CD4-positive, alpha-beta T cell treated with Interleukin-12 subunit alpha and Interleukin-12 subunit beta, for 1 hour (primary cell): ENCODE data around the gene IRAK3.
"Not testable (repeated sequence)": the region's sequence is repeated elsewhere in the genome, so short reads cannot be mapped to it uniquely, and the experiment has no call there.

Experiments used
- DNase-seq: peaks from one replicate; pipeline ENCODE4 v3.0.0-alpha.2; 2020

IRAK3 gene

DNA sequence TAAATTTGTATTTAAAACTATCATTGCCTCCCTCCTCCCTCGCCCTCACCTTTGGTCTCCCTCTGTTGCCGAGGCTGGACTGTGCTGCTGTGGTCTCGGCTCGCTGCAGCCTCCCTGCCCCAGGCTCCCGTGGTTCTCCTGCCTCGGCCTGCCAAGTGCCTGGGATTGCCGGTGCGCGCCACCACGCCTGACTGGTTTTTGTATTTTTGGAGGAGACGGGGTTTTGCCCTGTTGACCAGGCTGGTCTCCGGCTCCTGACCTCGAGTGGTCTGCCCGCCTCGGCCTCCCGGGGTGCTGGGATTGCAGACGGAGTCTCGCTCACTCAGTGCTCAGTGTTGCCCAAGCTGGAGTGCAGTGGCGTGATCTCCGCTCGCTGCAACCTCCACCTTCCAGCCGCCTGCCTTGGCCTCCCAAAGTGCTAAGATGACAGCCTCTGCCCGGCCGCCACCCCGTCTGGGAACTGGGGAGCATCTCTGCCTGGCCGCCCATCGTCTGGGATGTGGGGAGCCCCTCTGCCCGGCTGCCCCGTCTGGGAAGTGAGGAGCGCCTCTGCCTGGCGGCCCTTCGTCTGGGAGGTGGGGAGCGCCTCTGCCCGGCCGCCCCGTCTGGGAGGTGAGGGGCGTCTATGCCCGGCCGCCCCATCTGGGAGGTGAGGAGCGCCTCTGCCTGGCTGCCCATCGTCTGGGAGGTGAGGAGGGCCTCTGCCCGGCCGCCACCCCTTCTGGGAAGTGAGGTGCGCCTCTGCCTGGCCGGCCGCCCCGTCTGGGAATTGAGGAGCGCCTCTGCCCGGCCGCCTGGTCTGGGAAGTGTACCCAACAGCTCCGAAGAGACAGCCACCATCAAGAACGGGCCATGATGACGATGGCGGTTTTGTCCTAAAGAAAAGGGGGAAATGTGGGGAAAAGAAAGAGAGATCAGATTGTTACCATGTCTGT, 14.4 kb upstream of the IRAK3 start:
- DNase-seq: not testable (repeated sequence)

DNA sequence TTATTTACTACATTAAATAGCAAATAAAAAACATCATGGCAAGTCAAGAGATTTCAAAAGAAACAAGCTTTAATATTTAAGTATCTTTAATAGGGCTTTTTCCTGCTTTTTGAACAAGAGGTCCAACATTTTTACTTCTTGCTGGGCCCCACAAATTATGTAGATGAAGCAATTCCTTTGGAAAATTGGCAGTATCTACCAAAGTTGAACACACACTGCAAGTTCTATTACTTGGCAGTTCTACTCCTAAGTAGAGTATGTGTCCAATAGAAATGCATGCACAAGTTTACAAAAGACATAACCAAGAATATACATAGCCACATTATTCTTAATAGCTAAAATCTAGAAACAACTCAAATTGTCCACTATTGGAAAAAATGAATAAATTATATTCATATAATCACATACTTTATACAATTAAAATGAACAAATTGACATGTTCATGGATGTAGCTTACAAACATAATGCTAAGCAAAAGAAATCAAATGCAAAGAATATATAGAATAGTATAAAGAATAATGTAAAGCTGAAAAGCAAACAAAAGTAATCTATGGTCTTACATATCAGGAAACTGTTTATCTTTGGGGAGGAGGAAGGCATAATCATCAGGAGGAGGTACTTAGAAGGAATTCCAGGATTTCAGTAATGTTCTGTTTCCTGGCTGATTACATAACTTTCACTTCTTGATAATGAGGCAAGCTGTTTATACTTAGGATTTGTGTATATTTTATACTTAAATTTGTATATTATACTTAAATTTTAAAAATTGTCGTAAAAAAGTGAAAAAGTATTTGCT, 12.7 kb upstream of the IRAK3 start:
- no peak for DNase-seq

DNA sequence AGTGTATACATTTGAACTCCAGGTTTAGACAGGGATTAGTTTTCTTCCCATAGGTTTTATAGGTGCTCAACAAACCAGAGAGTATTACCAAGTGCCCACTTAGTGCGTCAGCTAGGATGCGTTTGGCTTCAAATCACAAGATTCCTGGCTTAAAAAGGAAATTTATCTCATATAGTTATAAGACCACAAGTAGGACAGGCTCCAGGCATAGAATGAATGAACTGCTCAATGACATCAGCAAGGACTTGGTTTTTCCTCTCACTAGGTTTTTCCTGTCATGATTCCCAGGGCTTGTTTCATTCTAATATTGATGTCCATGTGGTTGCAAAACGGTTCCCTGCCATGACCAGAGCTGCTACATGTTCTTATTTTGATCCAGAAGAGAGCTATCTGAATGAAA, 6.1 kb upstream of the IRAK3 start:
- DNase-seq: no peak

DNA sequence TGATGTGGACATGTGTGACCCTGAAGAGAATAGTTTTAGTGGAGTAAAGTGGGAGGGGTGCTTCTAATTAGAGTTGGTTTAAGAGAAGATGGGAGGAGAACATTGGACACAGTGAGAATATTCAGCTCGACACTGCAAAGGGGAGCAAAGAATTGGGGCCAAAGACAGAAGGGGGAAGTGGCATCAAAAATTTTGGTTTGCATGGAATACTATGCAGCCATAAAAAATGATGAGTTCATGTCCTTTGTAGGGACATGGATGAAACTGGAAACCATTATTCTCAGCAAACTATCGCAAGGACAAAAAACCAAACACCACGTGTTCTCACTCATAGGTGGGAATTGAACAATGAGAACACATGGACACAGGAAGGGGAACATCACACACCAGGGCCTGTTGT, 4.2 kb upstream of the IRAK3 start:
- DNase-seq: not testable (repeated sequence)

DNA sequence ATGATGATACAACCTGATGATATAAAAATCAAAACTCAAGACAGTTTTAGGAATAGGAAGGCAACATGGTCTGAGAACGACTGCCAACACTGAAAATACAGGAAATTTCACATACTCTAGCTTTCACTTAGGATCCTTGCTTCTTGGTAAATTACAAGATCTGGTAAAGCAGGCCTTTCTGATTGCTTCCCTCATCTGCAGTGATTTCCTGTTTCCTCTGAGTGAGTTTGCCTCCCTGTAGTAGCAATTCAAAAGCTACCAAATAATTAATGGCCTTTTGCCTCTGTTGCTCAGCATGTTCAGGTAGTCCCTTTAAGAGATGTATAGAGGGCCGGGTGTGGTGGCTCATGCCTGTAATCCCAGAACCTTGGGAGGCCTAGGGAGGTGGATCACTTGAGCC, 2.0 kb upstream of the IRAK3 start:
- DNase-seq: no peak

DNA sequence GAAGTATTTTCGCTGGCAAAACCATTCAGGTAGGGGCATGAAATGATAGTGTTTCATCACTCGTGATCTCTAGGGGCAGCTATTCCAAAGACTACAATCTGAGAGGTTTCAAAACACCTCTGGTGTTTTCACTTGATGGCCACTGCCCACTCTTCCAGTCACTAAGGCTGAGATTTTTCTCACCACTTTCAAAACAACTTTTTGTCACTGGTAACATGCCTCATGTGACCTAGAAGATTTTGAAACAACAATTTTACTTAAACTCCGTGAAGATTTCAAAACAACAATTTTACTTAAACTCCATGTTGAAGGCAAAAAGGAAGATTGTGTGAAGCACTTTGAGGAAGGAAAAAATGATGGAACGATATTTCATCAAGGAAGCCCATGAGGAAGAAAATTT, 1.2 kb upstream of the IRAK3 start:
- no peak for DNase-seq

DNA sequence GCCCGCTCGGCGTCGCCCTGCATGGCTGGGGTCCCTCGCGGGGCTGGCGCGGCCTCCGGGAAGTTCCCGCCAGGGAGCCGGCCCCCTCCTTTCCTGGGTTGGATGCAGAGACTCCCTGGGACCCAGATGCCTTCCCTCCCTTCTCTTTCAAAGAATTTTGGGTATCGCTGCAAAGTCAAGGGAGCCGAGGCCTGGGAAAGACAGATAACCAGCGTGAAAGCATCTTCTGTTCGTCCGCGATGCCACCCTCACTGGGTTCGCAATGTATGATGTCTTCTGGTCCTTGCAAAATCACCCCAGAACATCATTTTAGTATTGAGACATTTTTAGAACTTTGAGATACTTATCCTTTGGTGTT, 451 bp downstream of the IRAK3 start:
- no peak for DNase-seq

DNA sequence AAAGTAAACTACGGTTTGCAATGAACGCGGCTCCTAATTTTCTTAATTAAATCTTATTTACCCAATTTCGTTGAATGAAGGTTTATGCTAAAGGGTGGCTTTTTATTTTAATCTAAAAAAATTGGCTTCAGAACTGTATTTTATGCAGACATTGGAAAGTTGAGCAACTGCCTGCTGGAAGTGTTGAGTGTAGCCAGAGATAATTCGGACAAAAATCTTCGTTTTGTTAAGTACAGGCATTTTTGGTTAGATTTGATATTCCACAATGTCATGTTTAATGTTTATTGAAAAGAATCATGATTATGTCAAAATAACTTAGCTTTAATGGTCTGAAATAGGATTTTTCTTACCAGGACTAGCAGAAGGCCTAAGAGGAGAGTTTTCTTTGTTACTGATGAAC, 875 bp downstream of the IRAK3 start:
- DNase-seq: no peak

DNA sequence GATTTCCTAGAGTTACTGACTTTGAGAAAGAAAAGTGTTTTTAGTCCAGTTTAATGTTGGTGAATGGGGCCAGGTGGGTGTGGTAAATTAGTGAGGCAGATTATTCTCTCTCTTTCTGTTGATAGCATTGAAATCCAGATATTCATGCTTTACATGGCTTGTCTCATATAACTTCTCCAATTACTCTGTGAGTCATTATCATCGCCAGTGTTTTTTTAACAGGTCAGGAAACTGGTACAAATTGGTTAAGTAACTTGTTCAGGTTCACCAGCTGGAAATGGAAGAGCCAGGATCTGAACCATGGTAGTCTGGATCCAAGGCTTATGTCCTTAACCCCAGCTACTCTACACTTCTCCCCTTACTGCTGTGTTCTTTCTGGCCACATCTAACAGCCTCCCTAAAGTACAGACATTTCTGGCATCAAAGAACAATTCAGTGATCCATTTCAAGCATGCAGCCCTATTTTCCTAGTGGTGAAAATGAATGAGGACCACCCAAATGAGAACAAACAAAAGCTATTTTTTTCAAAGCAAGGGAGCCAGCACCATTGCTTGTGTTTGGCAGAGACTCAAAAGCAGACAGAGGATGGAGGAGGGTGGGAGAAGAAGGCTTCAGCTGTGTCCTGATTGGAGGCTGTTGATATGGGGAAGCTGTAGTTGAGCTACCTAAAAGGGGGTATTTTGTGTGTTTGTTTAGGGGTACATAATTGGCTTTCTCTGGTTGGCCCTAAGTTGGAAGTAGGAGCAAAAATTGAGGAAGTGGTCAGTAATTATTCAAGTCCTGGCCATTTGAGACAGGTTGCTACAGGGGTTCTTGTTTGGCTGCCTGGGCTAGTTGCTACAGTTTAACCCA, 1.7 kb downstream of the IRAK3 start:
- no peak for DNase-seq

DNA sequence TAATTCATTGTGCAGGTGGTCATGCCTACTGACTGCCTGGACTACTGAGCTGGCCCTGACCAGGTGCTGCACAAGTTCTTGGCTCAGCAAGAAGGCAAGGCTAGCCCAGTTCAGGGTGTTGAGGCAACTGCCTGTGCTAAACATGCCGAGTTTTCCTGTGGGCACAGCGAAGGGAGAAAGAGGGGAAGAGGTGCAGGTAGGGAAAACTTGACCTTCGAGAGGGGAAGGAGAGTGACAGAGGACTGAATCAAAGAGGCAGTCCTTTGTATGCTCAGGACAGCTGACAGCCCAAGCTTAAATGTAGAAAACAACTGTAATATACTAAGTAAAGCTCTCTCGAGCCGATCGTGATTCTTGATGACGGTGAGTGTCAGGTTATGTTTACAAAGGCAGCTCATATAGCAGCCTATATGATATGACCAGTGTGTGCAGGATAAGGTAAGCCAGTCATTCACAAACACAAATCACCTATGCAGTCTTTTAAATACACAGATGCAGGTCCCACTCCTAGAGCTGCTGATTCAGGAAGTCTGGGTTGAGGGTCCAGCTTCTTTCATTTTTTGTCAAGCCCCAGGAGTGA, 2.6 kb downstream of the IRAK3 start:
- no peak for DNase-seq

DNA sequence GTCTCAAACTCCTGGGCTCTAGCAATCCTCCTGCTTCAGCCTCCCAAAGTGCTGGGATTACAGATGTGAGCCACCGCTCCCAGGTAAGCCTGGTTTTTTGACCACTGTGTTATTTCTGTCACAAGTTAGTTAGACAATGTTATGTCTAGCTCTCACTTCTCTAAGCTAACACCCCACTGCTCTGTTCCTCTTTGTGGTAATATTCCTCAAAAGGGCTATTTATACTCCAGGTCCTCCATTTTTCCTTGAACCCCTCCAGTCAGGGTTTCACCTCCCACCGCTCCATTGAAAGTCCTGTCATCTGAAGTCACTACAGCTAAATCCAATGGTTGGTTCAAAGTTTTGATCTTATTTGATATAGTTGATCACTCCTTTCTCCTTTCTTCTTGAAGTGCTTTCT, 5.1 kb downstream of the IRAK3 start:
- DNase-seq: no peak

DNA sequence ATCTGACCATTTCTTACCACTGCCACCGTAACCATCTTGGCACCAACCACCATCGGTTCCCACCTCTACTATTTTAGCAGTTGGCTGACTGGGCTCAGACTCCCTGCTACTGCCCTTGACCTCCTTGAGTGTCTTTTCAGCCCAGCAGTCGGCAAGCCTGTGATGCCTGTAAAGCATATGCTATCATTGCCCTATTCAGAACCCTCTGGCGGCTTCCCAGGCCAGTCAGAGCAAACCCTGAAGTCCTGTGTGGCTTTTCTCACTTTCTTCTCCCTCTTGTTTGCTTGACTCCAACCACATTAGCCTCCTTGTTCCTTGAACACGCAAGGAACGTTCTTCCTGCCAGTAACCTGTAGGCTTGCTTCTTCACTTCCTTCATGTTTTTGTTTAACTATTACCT, 6.2 kb downstream of the IRAK3 start:
- no peak for DNase-seq

DNA sequence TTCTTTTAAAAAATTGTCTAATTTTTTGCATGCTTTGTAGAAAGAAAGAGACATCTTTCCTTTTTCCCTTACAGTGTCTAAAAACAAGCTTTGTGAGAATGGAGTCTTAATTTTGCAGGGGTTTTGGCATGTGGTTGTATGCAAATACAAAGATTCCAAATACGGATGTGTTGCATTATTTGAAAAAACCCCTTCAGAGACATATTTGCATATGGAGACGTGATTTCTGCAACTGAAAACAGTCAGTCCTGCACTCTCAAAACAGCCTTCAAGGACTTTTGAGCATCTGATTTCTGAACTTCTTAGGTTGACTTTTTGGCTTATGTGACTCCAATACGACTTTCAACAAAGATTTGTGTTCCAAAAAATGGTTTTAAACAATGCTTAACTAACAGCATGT, 7.8 kb downstream of the IRAK3 start:
- no peak for DNase-seq

DNA sequence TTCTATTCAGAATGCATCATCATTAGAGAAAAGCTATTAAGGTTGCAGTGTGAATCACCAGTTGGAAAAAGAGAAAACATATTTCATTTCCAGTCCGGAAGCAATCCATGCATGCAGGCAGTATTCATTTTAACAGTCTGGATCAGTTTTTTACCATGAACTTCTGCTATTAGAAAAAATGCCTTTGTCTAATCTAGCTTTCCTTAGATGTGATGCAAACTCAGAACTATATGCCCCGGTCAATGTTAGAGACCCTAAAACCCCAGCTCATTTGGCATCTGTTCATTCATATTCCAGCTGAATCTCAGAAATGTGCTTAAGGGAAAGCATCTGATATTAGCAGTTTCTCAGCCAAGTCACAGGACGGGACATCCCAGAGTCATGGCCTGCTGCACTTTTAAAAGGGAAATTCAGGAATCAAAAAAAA, 8.5 kb downstream of the IRAK3 start:
- no peak for DNase-seq

DNA sequence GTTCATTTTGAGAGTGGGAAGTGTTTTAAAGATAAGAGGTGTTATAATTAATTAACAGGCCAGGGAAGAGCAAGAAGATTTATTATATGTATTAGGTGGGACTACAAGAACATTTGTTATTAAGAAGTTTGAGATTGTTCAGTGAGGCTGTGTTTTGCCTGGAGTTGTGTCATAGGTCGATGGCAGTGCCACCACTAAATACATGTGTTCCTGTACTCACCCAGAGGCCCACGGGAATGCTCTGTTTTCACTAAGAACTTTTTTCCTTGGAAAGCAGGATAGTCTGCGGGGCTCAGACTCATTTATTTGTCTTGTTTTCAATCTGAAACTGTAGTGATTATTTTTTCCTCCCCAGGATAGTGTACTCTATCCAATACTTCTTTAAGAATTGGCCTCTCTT, 10.1 kb downstream of the IRAK3 start:
- DNase-seq: no peak

DNA sequence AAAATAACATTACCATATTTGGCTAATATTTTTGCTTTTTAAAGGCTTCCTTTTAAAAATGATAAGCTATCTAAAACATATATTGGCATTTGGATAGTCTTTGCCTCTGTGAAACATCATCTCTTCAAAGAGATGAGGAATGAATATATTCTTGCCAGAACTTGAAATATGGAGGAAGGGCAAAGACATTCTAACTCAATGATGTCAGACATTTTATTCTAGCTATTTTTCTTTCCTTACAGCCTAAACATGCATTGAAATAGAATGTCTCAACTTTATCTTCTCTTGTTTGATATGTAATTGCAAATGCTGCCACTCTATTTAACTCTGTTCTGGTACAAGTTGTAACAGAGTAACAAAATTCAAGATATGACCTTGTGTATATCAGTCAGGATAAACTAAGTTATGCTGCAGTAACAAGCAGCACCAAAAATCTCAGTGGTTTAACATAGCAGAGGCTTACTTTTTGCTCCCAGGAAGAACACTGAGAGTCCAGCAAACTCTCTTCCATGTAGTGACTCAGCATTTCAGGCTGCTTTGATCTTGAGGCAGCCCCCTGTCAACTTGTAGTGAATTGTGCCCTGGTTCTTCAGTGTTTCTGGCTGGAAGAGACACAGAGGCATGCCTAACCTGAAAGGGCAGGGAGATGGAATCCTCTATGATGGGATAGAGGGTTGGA, 11.0 kb downstream of the IRAK3 start:
- no peak for DNase-seq

DNA sequence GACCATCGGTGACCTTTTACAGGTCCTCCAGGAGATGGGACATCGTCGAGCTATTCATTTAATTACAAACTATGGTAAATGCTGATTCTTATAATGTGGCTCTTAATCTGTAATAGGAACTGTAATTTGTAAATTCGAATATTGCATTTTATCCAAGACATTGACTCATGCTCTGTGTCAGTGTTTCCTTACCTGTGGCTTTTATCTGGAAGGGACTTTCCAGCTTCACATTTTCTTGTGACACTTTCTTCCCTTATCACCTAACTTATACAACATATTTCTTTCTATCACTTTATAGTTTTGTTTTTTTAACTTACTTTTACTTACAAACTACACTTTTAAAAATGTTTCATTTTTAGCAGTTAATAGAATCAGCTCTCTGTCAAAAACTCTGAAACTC, 14.8 kb downstream of the IRAK3 start:
- DNase-seq: no peak

DNA sequence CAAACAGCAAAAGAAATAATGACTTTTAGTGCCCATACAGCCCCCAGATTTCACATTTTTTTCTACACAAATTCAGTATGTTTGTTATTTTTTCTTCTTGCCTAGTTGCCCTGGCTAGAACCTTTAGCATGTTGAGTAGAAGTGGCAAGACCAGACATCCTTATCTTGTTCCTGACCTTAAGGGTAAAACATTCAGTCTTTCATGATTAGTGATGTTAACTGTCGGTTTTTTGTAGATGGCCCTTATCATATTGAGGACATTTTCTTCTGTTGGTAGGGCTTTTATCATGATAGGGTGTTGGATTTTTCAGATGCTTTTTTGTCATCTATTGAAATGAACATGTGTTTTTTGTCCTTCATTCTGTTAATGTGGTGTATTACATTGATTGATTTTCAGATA, 17.1 kb downstream of the IRAK3 start:
- no peak for DNase-seq

DNA sequence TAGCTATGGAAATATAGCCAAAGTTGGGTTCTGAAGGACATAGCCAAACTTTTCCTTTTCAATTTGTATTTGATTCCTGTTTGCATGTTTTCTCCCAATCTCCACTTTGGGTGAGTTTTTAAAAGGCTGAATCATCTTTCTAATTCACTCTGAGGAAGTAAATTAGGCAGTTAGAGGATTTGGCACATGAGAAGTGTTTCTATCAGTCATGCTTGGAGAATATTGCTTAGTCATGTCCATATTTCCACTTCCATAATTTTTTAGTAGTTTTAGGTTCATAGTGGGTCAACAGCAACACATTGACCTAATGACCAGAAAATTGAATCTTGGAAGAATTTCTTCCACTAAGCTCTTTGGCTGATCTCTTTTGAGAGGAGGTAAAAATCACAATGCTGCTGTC, 21.8 kb downstream of the IRAK3 start:
- no peak for DNase-seq

DNA sequence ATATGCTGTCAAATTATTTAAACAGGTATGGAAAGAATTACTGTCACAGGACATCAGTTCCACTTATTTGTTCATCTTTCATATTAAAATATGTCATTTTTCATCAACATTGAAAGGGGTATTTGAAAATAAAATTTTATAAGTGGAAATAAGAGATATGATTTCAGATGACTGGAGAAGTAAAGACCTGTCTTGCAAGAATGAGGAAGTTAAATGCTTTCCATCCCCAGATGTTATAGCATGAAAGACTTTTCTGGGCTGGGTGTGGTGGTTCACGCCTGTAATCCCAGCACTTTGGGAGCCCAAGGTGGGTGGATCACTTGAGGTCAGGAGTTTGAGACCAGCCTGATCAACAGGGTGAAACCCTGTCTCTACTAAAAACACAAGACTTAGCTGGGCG, 22.6 kb downstream of the IRAK3 start:
- DNase-seq: not testable (repeated sequence)

DNA sequence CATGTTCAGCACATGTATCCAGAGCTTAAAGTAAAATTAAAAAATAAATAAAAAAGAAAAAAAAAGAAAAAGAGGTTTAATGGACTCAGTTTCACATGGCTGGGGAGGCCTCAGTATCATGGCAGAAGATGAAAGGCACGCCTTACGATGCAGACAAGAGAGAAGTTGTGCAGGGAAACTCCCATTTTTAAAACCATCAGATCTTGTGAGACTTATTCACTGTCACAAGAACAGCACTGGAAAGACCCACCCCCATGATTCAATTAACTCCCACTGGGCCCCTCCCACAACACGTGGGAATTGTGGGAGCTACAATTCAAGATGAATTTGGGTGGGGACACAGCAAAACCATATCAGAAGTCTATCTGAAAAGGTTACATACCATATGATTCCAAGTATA, 24.0 kb downstream of the IRAK3 start:
- not testable (repeated sequence) for DNase-seq

DNA sequence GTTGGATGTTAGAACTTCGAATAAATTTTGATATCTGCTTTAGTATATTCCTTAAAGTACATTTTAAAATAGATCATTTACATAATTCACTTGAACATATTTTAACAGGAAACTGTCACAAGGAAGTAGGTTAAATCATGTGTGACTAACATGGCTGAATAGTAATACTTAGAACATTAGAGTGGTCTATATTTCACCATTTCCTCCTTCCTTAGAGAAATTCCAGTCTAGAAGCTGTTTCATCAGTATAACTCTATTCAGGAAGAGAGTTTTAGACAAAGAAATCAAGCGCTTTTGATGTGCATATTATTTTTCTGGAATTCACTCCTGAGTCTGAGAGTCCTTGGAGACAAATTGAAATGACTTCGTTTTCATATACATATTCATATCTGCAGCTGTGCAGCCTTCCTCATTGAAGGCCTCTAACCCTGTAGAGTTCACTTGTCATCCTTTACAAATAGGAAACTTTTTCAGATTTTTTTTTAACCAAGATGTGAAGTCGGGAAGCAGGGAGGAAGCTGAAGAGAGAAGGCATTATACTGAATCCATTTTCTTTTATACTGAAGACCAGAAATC, 28.4 kb downstream of the IRAK3 start:
- DNase-seq: no peak
